Neural cell (in vitro differentiated cells): ENCODE data around the gene GTSE1. TPM values are rescaled to one million over a fixed set of nuclear protein-coding genes. Genes with fewer than 3 reads are reported as not detected.

Experiments
- H2AFZ ChIP-seq: fragments of 200-600, 300-800 bp; sonication (generic), shearing (Covaris generic); 2 replicates; pipeline ENCODE4 v1.6.0; 2014; ENCODE audit warnings: low read depth, mild to moderate bottlenecking, antibody characterized with exemption, low read length, moderate library complexity
- H3F3A ChIP-seq: fragments of 200-600 bp; shearing (Covaris generic); 2 replicates; pipeline ENCODE4 v1.6.1; 2016; ENCODE audit warnings: mild to moderate bottlenecking, moderate library complexity, mixed read lengths, antibody characterized with exemption, low read length; ENCODE audit not compliant: insufficient read depth, poor library complexity, severe bottlenecking
- H3K27ac ChIP-seq: fragments of 200-600, 300-800 bp; sonication (generic), shearing (Covaris generic); 2 replicates; pipeline ENCODE4 v1.5.1; 2014; ENCODE audit warnings: mild to moderate bottlenecking, low read length, moderate library complexity
- H3K27me3 ChIP-seq: fragments of 300-800, 200-600 bp; sonication (generic), shearing (Covaris generic); 2 replicates; pipeline ENCODE4 v1.6.0; 2014; ENCODE audit warnings: mild to moderate bottlenecking, low read depth, low read length, moderate library complexity; ENCODE audit not compliant: insufficient read depth
- H3K36me3 ChIP-seq: fragments of 300-800, 200-600 bp; sonication (generic), shearing (Covaris generic); 2 replicates; pipeline ENCODE4 v1.5.1; 2014; ENCODE audit warnings: mild to moderate bottlenecking, antibody characterized with exemption, low read length, moderate library complexity; ENCODE audit not compliant: insufficient read depth
- H3K4me2 ChIP-seq: fragments of 300-800, 200-600 bp; sonication (generic), shearing (Covaris generic); 2 replicates; pipeline ENCODE4 v1.6.0; 2014; ENCODE audit warnings: mild to moderate bottlenecking, low read length
- H3K4me3 ChIP-seq: fragments of 300-800, 200-600 bp; sonication (generic), shearing (Covaris generic); 2 replicates; pipeline ENCODE4 v1.5.1; 2014; ENCODE audit warnings: mild to moderate bottlenecking, low read length, moderate library complexity
- H3K79me2 ChIP-seq: fragments of 200-600 bp; shearing (Covaris generic); replicated peaks from 2 replicates; pipeline ENCODE4 v1.6.0; 2014; ENCODE audit warnings: mild to moderate bottlenecking, low read length, moderate library complexity; ENCODE audit not compliant: insufficient read depth
- H3K9ac ChIP-seq: fragments of 300-800, 200-600 bp; sonication (generic), shearing (Covaris generic); 2 replicates; pipeline ENCODE4 v1.6.1; 2016; ENCODE audit warnings: mild to moderate bottlenecking, low read length, mixed read lengths
- H3K9me2 ChIP-seq: fragments of 200-600 bp; shearing (Covaris generic); 2 replicates; pipeline ENCODE4 v1.6.1; 2016; ENCODE audit warnings: mild to moderate bottlenecking, low read length, mixed read lengths; ENCODE audit not compliant: insufficient read depth
- H3K9me3 ChIP-seq: fragments of 200-600, 300-800 bp; sonication (generic), shearing (Covaris generic); 2 replicates; pipeline ENCODE4 v1.6.1; 2016; ENCODE audit warnings: mild to moderate bottlenecking, mixed run types, low read length, moderate library complexity, mixed read lengths
- H4K20me1 ChIP-seq: fragments of 200-600 bp; shearing (Covaris generic); 2 replicates; pipeline ENCODE4 v1.6.1; 2016; ENCODE audit warnings: mild to moderate bottlenecking, mixed run types; ENCODE audit not compliant: insufficient read depth
- CTCF ChIP-seq: fragments of 450-650 bp; IDR thresholded peaks from 2 replicates; pipeline ENCODE4 v1.5.1; 2014; ENCODE audit warnings: antibody characterized with exemption, mild to moderate bottlenecking, moderate library complexity; ENCODE audit not compliant: poor library complexity, severe bottlenecking
- EP300 ChIP-seq: fragments of 450-650 bp; conservative IDR thresholded peaks from 2 replicates; pipeline ENCODE4 v1.6.1; 2014; ENCODE audit warnings: antibody characterized with exemption, mild to moderate bottlenecking, moderate library complexity; ENCODE audit not compliant: poor library complexity, severe bottlenecking
- EZH2 ChIP-seq: fragments of 200-600, 300-800 bp; shearing (Covaris generic), sonication (generic); IDR thresholded peaks from 2 replicates; pipeline ENCODE4 v1.6.1; 2014; ENCODE audit warnings: antibody characterized with exemption, low read length, borderline replicate concordance, mild to moderate bottlenecking; ENCODE audit not compliant: insufficient read depth, poor library complexity, severe bottlenecking
- MXI1 ChIP-seq: fragments of 450-650 bp; conservative IDR thresholded peaks from 2 replicates; pipeline ENCODE4 v1.6.1; 2014; ENCODE audit warnings: antibody characterized with exemption, mild to moderate bottlenecking; ENCODE audit not compliant: poor library complexity, severe bottlenecking
- POLR2AphosphoS5 ChIP-seq: IDR thresholded peaks from 2 replicates; pipeline ENCODE4 v1.6.1; 2012
- RAD21 ChIP-seq: fragments of 450-650 bp; conservative IDR thresholded peaks from 2 replicates; pipeline ENCODE4 v1.6.1; 2014; ENCODE audit warnings: antibody characterized with exemption, mild to moderate bottlenecking, moderate library complexity
- REST ChIP-seq: IDR thresholded peaks from 2 replicates; pipeline ENCODE4 v1.6.1; 2012; ENCODE audit warnings: borderline replicate concordance
- SMC3 ChIP-seq: fragments of 450-650 bp; conservative IDR thresholded peaks from 2 replicates; pipeline ENCODE4 v1.6.1; 2014; ENCODE audit warnings: antibody characterized with exemption, mild to moderate bottlenecking, moderate library complexity; ENCODE audit not compliant: poor library complexity
- TAF1 ChIP-seq: IDR thresholded peaks from 2 replicates; pipeline ENCODE4 v1.6.1; 2012; ENCODE audit warnings: low read depth
- polyA plus RNA-seq: library from polyadenylated mRNA; depleted of rRNA; stranded (reverse); fragments of >200 nt; gene quantifications from 2 replicates; pipeline ENCODE4 v1.2.3, GENCODE V29; 2014

Gene GTSE1
- polyA plus RNA-seq, 1 donor from 2014 or later, result 0.28 TPM

- Histone ChIP-seq H3K9me3 (no peaks in the 10 kb centered on the region), H3K27me3 (no peaks in the 10 kb centered on the region), H3K9ac (no peak overlapping the region), H3K79me2 (peaks cover 3% of the 10 kb centered on the region), H4K20me1 (no peaks in the 10 kb centered on the region), H3K4me3 (no peak overlapping the region), H3K4me2 (no peak overlapping the region), H3F3A (no peaks in the 10 kb centered on the region), H3K36me3 (no peaks in the 10 kb centered on the region), H3K27ac (no peak overlapping the region), H3K9me2 (no peaks in the 10 kb centered on the region), H2AFZ (no peak overlapping the region)
- no peak for TF ChIP-seq EP300
Measured at GRCh38 chr22:46294784-46295183, 1.9 kb upstream of the GTSE1 start.

GRCh38 chr22:46295277-46295971, 1.2 kb upstream of the GTSE1 start:
- no peak overlapping the region for H3K27ac ChIP-seq
- no peaks in the 10 kb centered on the region for H3K36me3 ChIP-seq
- no peaks in the 10 kb centered on the region for H4K20me1 ChIP-seq
- peak overlapping the region; percentile 69 for H3K9ac ChIP-seq
- H2AFZ ChIP-seq, result no peak overlapping the region
- no peaks in the 10 kb centered on the region for H3F3A ChIP-seq
- H3K27me3 ChIP-seq, result no peaks in the 10 kb centered on the region
- no peak for TF ChIP-seq EP300
- no peak for TF ChIP-seq MXI1
- TF ChIP-seq EZH2, result no peak
- no peak for TF ChIP-seq CTCF
- no peak for TF ChIP-seq SMC3
- TF ChIP-seq TAF1, result no peak
- no peak for TF ChIP-seq POLR2AphosphoS5
- TF ChIP-seq RAD21, result no peak
- TF ChIP-seq REST, result no peak
- no peaks in the 10 kb centered on the region for H3K9me2 ChIP-seq
- H3K9me3 ChIP-seq, result no peaks in the 10 kb centered on the region
- no peak overlapping the region for H3K4me2 ChIP-seq
- peaks cover 3% of the 10 kb centered on the region for H3K79me2 ChIP-seq
- H3K4me3 ChIP-seq, result peak overlapping the region; percentile 81
